Measurements from ENCODE around the gene ACOT12. TPM values are rescaled to one million over a fixed set of nuclear protein-coding genes. Genes with fewer than 3 reads are reported as not detected.

The ACOT12 gene
- total RNA-seq, 1 experiment from 2014 or later, result not detected

DNA sequence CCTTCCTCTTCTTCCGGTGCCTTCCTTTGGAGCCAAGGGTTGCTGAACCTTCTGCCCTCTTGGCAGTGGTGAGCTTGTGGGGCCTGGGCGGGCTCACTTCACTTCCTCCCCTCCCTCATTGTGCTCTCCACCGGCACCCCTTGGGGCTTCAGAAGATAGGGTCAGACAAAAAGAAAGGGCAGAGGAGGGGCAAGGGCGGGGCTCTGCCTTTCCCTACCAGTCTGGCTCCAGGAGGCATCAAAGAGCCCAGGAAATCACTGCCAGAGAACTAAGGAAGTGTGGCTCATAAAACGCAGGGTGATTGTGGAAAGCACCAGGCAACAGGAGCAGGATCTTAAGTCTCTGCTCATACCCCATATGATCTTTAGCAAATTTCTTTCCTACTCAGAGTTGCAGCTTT lies 34.8 kb downstream of the ACOT12 start (continued):
- TF ChIP-seq, protein P1, sequence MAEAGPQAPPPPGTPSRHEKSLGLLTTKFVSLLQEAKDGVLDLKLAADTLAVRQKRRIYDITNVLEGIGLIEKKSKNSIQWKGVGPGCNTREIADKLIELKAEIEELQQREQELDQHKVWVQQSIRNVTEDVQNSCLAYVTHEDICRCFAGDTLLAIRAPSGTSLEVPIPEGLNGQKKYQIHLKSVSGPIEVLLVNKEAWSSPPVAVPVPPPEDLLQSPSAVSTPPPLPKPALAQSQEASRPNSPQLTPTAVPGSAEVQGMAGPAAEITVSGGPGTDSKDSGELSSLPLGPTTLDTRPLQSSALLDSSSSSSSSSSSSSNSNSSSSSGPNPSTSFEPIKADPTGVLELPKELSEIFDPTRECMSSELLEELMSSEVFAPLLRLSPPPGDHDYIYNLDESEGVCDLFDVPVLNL (CRISPR knock-in tag; IDR thresholded peaks at IDR 0.05; ENCODE audit: borderline replicate concordance, low read depth), result no peak
- TF ChIP-seq, protein P2, sequence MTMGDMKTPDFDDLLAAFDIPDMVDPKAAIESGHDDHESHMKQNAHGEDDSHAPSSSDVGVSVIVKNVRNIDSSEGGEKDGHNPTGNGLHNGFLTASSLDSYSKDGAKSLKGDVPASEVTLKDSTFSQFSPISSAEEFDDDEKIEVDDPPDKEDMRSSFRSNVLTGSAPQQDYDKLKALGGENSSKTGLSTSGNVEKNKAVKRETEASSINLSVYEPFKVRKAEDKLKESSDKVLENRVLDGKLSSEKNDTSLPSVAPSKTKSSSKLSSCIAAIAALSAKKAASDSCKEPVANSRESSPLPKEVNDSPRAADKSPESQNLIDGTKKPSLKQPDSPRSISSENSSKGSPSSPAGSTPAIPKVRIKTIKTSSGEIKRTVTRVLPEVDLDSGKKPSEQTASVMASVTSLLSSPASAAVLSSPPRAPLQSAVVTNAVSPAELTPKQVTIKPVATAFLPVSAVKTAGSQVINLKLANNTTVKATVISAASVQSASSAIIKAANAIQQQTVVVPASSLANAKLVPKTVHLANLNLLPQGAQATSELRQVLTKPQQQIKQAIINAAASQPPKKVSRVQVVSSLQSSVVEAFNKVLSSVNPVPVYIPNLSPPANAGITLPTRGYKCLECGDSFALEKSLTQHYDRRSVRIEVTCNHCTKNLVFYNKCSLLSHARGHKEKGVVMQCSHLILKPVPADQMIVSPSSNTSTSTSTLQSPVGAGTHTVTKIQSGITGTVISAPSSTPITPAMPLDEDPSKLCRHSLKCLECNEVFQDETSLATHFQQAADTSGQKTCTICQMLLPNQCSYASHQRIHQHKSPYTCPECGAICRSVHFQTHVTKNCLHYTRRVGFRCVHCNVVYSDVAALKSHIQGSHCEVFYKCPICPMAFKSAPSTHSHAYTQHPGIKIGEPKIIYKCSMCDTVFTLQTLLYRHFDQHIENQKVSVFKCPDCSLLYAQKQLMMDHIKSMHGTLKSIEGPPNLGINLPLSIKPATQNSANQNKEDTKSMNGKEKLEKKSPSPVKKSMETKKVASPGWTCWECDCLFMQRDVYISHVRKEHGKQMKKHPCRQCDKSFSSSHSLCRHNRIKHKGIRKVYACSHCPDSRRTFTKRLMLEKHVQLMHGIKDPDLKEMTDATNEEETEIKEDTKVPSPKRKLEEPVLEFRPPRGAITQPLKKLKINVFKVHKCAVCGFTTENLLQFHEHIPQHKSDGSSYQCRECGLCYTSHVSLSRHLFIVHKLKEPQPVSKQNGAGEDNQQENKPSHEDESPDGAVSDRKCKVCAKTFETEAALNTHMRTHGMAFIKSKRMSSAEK (CRISPR knock-in tag; IDR thresholded peaks at IDR 0.05; ENCODE audit: borderline replicate concordance), result no peak
- TF ChIP-seq ZNF423 (CRISPR knock-in tag; IDR thresholded peaks at IDR 0.05) (no peak), FOXP1 (CRISPR knock-in tag; IDR thresholded peaks at IDR 0.05; ENCODE audit: borderline replicate concordance) (no peak), ETV6 (CRISPR knock-in tag; IDR thresholded peaks at IDR 0.05) (no peak), EMX1 (CRISPR knock-in tag; IDR thresholded peaks at IDR 0.05) (no peak), ELF4 (CRISPR knock-in tag; IDR thresholded peaks at IDR 0.05; ENCODE audit: low read depth) (no peak)
- TF ChIP-seq, protein P3, sequence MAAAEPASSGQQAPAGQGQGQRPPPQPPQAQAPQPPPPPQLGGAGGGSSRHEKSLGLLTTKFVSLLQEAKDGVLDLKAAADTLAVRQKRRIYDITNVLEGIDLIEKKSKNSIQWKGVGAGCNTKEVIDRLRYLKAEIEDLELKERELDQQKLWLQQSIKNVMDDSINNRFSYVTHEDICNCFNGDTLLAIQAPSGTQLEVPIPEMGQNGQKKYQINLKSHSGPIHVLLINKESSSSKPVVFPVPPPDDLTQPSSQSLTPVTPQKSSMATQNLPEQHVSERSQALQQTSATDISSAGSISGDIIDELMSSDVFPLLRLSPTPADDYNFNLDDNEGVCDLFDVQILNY (CRISPR knock-in tag; IDR thresholded peaks at IDR 0.05), result no peak
- TF ChIP-seq, protein P4, sequence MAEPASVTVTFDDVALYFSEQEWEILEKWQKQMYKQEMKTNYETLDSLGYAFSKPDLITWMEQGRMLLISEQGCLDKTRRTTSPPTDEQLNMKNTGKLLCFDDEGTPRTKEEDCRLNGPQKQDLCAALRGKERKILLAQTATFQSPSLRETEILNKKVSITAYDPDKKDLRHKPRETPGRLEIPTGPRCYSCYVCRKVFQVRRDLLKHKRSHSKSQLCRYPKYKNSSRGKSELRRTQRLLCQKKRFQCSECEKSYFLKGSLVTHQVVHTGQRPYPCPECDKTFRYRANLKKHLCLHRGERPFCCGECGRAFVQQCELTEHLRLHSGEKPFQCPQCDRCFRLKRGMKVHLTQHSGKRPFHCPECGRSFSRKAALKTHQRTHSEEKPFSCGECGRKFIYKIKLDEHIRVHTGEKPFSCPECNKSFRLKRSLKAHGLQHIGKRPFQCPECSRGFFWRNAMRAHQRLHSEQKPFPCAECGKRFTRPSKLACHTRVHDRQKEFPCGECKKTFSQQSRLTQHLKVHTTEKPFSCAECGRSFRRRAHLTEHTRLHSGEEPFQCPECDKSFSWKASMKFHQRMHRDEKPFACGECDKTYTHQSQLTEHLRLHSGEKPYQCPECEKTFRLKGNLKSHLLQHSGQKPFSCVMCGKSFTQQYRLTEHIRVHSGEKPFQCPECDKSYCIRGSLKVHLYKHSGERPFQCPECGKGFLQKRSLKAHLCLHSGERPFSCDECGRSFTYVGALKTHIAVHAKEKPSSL (CRISPR knock-in tag; conservative IDR thresholded peaks at IDR 0.05), result no peak
- TF ChIP-seq, protein P5, sequence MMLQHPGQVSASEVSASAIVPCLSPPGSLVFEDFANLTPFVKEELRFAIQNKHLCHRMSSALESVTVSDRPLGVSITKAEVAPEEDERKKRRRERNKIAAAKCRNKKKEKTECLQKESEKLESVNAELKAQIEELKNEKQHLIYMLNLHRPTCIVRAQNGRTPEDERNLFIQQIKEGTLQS (CRISPR knock-in tag; conservative IDR thresholded peaks at IDR 0.05), result no peak
- TF ChIP-seq, protein P6, sequence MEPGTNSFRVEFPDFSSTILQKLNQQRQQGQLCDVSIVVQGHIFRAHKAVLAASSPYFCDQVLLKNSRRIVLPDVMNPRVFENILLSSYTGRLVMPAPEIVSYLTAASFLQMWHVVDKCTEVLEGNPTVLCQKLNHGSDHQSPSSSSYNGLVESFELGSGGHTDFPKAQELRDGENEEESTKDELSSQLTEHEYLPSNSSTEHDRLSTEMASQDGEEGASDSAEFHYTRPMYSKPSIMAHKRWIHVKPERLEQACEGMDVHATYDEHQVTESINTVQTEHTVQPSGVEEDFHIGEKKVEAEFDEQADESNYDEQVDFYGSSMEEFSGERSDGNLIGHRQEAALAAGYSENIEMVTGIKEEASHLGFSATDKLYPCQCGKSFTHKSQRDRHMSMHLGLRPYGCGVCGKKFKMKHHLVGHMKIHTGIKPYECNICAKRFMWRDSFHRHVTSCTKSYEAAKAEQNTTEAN (CRISPR knock-in tag; IDR thresholded peaks at IDR 0.05), result no peak
- TF ChIP-seq, protein P7, sequence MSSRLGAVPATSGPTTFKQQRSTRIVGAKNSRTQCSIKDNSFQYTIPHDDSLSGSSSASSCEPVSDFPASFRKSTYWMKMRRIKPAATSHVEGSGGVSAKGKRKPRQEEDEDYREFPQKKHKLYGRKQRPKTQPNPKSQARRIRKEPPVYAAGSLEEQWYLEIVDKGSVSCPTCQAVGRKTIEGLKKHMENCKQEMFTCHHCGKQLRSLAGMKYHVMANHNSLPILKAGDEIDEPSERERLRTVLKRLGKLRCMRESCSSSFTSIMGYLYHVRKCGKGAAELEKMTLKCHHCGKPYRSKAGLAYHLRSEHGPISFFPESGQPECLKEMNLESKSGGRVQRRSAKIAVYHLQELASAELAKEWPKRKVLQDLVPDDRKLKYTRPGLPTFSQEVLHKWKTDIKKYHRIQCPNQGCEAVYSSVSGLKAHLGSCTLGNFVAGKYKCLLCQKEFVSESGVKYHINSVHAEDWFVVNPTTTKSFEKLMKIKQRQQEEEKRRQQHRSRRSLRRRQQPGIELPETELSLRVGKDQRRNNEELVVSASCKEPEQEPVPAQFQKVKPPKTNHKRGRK (CRISPR knock-in tag; IDR thresholded peaks at IDR 0.05; ENCODE audit: borderline replicate concordance), result no peak
- TF ChIP-seq, protein P8, sequence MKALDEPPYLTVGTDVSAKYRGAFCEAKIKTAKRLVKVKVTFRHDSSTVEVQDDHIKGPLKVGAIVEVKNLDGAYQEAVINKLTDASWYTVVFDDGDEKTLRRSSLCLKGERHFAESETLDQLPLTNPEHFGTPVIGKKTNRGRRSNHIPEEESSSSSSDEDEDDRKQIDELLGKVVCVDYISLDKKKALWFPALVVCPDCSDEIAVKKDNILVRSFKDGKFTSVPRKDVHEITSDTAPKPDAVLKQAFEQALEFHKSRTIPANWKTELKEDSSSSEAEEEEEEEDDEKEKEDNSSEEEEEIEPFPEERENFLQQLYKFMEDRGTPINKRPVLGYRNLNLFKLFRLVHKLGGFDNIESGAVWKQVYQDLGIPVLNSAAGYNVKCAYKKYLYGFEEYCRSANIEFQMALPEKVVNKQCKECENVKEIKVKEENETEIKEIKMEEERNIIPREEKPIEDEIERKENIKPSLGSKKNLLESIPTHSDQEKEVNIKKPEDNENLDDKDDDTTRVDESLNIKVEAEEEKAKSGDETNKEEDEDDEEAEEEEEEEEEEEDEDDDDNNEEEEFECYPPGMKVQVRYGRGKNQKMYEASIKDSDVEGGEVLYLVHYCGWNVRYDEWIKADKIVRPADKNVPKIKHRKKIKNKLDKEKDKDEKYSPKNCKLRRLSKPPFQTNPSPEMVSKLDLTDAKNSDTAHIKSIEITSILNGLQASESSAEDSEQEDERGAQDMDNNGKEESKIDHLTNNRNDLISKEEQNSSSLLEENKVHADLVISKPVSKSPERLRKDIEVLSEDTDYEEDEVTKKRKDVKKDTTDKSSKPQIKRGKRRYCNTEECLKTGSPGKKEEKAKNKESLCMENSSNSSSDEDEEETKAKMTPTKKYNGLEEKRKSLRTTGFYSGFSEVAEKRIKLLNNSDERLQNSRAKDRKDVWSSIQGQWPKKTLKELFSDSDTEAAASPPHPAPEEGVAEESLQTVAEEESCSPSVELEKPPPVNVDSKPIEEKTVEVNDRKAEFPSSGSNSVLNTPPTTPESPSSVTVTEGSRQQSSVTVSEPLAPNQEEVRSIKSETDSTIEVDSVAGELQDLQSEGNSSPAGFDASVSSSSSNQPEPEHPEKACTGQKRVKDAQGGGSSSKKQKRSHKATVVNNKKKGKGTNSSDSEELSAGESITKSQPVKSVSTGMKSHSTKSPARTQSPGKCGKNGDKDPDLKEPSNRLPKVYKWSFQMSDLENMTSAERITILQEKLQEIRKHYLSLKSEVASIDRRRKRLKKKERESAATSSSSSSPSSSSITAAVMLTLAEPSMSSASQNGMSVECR (CRISPR knock-in tag; IDR thresholded peaks at IDR 0.05; ENCODE audit: borderline replicate concordance), result no peak
- TF ChIP-seq, protein P9, sequence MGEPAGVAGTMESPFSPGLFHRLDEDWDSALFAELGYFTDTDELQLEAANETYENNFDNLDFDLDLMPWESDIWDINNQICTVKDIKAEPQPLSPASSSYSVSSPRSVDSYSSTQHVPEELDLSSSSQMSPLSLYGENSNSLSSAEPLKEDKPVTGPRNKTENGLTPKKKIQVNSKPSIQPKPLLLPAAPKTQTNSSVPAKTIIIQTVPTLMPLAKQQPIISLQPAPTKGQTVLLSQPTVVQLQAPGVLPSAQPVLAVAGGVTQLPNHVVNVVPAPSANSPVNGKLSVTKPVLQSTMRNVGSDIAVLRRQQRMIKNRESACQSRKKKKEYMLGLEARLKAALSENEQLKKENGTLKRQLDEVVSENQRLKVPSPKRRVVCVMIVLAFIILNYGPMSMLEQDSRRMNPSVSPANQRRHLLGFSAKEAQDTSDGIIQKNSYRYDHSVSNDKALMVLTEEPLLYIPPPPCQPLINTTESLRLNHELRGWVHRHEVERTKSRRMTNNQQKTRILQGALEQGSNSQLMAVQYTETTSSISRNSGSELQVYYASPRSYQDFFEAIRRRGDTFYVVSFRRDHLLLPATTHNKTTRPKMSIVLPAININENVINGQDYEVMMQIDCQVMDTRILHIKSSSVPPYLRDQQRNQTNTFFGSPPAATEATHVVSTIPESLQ (CRISPR knock-in tag; IDR thresholded peaks at IDR 0.05), result no peak
